Activated naive CD4-positive, alpha-beta T cell treated with Interleukin-2 at 50 U/mL for 16 hours (primary cell): ENCODE results near the gene TTF1.

Experiments used
- DNase-seq: peaks from one replicate; pipeline ENCODE4 v3.0.0-alpha.2; 2020

Gene TTF1

GRCh38 chr9:132364068-132364467, 42.6 kb downstream of the TTF1 start:
- DNase-seq, result no peak

- DNase-seq, result no peak
Observed at GRCh38 chr9:132357764-132358163, 48.9 kb downstream of the TTF1 start.

GRCh38 chr9:132356324-132356924, 50.2 kb downstream of the TTF1 start:
- DNase-seq, result no peak

GRCh38 chr9:132354637-132355355, 51.8 kb downstream of the TTF1 start, which contains the start of gene SETX:
TSS of gene SETX (minus strand) at chr9:132354986. CDS start at chr9:132349428, 5,558 bp downstream.
- peak; percentile 97 for DNase-seq

- DNase-seq, result no peak
Observed at GRCh38 chr9:132351404-132352045, 55.1 kb downstream of the TTF1 start.

GRCh38 chr9:132350861-132351315, 55.8 kb downstream of the TTF1 start:
- DNase-seq, result peak; percentile 25

- DNase-seq, result no peak
Observed at GRCh38 chr9:132348676-132349075, 58.0 kb downstream of the TTF1 start.

- no peak for DNase-seq
Observed at GRCh38 chr9:132346177-132346576, 60.5 kb downstream of the TTF1 start.

- DNase-seq, result no peak
Observed at GRCh38 chr9:132341177-132341840, 65.3 kb downstream of the TTF1 start.

- DNase-seq, result no peak
Observed at GRCh38 chr9:132334364-132334763, 72.3 kb downstream of the TTF1 start.

- no peak for DNase-seq
Observed at GRCh38 chr9:132333556-132333955, 73.1 kb downstream of the TTF1 start.

GRCh38 chr9:132328580-132328979, 78.1 kb downstream of the TTF1 start:
- DNase-seq, result no peak

- DNase-seq, result no peak
Observed at GRCh38 chr9:132327537-132327936, 79.1 kb downstream of the TTF1 start.
